ENCODE measurements around the gene FOXD2.
"Not testable (repeated sequence)": the region's sequence is repeated elsewhere in the genome, so short reads cannot be mapped to it uniquely, and the experiment has no call there.

FOXD2 gene

DNA sequence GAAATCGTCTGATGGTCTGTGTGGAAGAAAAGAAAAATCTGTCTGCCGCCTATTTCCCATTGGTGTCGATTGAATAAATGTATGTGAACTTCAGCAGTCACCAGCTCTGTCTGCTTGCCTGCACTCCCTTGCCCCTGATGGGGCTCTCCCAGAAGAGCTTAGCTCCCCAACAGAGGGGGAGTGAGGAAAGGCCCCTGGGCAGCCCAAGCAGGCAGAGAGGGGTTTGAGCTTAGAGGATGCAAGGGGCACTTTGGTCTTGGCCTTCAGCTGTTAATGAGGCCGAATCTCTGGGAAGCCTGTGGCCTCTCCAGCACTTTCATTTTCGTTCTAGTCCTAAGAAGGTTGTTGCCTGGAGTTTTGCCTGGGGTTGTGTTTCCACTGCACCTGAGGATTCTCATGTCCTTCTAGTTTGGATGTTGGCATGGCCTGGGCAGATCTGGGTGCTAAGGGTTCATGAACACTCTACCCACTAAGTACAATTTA lies 2.8 kb downstream of the FOXD2 start:
- DNase-seq (ENCODE audit: low read depth): no peak

DNA sequence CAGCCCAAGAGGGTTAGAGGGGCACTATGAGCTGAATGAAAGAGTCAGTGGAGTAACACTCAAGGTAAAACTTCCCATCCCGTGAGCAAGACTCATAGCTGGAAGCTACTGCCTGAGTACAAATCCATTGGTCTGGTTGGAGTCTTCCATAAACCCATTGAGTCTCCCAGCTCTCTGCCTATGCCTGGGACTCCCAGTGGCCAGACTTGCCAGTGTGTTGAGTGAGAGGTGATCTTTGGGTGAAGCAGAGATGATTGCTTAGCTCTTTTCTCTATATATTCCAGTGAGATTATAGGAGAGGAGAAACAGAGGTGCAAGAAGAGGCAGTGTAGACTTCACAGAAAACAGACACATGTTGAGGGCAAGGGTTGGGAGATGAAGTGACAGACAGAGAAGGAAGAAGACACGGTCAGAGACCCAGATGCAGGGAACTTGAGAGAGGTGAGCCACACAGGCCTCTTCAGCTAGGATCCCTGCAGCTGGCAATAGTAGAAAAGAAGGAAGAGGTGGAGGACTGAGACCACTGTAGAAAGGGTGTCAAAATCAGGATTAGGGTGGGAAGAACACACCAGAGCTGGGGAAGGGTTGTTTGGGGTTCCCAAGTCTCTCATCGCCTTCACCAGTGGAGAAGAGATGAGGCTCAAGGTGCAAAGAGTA lies 3.7 kb downstream of the FOXD2 start:
- no peak for DNase-seq (ENCODE audit: low read depth)

DNA sequence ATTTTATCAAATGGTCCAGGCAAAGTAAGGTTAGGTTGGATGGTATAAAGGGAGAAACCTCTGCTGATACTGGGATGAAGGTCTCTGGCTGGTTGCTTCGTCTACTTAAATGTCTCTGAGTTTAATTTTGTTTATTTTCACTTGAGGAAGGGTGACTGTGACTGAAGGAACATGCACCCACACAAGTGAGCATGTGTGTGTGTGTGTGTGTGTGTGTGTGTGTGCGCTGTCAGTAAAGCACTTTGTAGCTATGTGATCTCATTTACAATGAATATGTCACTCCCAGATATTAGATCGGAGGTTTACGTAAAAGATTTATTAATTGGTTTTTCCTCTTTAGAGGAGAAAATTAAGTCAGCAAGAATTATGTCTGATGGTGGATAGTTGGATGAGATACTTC lies 4.4 kb downstream of the FOXD2 start:
- no peak for DNase-seq (ENCODE audit: low read depth)

DNA sequence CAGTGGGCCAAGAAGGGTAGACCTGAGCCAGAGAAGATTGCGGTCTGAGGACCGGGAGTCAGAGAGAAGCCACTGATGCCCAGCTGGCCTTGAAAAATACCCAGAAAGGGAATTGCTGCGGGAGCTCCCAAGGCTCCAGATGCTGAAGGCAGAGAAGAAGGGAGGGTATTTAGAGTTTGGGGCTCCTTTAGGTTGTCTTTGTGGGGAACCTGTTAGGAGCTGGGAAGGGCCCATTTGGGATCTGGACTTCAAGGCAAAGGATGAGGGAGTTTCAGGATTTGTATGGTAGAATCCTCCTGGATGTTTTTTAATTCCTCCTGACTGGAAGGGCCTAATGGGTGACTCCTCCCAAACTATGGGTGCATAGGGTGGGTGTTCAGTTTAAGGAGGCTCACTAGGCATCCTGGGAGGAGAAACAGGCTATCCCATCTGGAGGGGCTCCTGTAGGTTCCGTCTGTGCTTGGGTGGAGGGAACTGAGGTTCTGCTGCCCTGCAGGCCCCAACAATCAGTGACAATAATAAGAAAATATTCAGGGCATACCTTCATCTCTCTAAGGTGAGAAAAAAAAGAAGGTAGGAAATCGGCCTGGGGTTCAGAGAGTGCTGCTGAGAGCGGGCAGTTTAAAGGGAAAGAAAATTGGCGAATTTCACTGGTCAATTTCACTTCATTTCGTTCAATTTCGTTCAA lies 5.1 kb downstream of the FOXD2 start:
- no peak for DNase-seq (ENCODE audit: low read depth)

DNA sequence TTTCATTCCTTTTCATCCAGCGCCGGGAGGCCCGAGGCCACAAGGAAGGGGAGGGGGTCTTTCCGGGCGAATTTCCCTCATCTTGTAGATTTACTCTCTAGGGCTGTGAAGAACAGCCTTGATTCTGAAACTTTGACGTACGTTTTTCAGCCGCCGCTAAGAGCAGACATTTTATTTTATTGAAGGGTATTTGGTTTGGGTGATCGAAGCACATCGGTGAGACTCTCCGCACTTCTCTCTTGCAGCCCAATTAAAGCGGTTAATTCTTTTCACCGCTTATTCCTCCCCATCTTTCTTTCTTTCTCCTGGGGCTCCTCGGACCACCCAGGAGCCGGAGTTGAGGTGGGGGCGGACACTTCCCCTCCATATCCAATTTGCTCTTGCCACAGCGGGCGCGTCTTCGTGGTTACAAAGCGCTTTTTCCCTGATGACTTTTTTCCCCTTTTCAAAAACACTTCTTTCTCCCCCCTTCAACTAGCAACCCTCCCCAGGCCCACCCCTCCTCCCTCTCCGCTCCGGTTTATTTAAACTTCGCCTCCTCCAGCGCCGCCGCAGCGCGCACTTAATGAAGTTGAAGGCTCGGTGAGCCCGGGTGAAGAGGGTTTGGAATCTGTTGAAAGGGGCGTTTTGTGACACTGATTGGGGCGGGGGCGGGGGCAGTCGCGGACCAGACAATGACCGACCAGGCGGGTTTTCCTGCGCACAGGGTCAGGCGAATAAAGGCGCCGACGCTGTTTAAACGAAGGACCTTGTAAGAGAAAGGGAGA lies 5.9 kb downstream of the FOXD2 start:
- DNase-seq (ENCODE audit: low read depth): no peak

DNA sequence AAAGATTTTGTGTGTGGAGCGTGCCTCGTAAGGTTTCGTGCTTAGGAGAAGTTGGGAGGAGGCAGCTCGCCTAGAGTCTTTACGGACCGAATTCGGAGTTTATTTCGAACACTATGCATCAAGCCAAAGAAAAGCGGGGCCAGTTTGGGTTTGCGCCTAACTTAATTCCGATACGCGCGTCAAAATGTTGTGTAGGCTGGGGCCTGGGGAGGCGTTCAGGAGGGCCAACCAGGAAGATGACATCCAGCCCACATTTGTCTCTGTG lies 6.4 kb downstream of the FOXD2 start:
- DNase-seq (ENCODE audit: low read depth): no peak

DNA sequence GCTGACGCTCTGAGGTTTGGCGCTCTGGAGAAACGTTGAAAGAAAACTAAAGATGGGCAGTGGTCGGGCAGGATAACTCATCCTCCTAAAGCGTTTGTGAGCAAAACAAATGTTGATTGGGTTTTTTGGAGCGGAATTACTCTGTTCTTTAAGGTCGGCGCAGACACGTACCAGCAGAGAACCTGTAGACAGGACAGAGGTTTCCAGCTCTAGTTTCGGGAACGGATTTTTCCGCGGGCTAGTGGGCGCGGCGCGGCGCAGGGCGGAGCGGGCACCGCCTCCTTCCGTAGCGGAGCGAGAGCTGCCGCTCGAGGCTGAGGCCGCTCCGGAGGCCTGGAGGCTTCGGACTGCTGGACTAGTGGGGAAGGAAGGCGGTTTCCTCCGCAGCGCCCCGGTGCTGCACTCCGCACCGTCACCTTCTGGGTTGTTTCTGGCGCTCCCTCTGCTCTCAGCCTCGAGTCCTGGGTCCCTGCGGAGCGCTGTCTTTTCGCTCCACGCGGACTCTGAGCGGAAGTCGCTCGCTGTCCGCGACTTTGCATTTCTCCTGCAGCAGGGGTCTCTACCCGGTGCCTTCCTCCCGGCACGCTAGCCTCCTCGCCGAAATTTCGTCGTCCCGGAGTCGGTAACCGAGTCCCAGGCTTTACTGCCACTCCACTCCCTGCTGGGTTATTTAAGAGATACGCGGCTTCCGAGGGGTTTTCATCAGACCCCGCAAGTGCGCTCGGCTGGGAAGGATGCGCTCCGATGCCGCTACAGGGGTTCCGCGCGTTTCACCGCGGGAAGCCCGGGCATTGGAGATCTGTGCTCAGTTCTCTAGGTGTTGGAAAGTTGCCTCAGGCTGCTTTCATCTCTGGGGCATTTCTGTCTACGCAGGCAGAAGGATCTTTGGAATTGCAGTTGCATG lies 7.0 kb downstream of the FOXD2 start:
- DNase-seq (ENCODE audit: low read depth): no peak

DNA sequence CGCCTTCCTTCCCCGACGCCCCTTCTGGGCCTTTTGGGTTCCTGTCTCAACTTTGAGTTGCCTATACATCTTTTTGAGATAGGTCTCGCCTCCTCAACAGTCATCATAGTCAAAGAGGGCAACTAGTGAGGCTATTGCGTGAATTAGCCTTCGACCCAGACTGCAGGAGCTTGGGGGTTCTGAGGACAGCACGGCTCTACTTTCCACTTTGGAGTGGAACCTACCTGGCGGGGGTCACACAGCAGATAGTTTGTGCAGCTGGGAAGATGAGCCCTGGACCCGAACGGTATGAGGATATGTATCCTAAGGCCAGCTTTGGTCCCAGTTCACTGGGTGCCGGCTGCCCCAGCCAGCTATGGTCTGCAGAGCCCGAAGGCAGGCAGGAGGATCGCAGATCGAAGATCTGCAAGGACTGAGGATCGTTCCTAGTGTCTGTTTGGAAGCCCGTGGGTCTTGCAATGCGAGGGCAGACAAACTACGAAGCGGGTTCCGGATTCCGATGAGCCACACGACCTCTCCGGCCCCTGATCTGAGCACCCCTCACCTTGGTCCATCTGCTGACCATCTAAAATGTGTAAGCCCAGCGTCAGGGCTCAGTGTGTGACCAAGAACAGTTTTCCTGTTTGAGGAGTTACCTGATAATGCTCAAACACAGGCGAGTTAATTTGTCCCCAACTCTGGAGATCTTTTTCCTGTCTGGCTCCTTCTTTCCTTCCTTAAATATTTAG lies 8.1 kb downstream of the FOXD2 start:
- no peak for DNase-seq (ENCODE audit: low read depth)

- no peak for DNase-seq (ENCODE audit: low read depth)
These were observed 10.8 kb downstream of the FOXD2 start for GRCh38 chr1:47448462-47449222.

DNA sequence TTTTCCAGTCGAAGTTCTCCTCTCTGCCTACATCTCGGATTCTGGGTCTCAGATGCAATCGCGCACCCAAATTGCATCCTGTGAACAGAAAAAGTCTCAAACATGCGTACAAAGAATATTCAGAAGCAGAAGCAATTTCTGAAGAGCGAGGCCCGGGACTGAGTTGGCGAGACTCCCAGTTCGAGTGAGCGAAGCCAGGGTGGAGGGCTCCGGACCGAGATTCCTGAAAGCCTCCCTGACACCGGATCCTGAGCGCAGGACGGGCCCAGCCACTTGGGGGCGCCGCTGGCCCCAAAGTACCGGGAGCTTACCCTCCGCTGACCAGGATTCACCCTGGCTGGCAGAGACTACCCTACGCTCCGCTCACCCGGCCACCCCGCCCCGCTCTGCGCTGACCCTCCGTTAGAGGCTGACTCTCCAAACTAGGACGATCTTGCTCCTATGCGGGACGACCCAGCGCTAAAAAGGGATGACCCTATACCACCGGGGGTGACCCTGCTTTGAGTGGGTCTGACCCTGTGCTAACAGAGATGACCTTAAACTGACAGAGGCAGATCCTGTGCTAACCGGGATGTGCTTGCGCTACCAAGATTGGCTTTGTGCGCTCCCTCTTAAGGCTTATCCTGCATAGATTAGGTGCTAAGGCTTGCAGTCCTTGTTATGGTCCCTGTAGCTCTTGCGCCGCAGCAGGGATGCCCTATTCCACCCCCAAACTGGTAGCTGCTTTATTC lies 12.1 kb downstream of the FOXD2 start:
- DNase-seq (ENCODE audit: low read depth): no peak

GRCh38 chr1:47450606-47451005 lies 12.8 kb downstream of the FOXD2 start:
- DNase-seq (ENCODE audit: low read depth): no peak

- no peak for DNase-seq (ENCODE audit: low read depth)
These were observed 14.6 kb downstream of the FOXD2 start for GRCh38 chr1:47452426-47452825.

DNA sequence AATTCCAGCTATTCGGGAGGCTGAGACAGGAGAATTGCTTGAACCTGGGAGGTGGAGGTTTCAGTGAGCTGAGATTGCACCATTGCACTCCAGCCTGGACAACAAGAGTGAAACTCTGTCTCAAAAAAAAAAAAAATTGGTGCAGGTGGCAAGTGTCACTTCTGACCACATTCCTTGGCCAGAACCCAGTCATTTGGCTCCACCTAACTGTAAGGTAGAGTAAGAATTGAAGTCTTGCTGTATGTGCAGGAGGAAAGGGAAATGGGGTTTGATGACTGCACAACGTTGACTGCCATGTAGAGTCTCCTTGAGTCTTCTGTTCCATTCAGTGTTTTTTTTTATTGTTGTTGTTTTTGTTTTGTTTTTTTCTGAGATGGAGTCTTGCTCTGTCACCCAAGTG lies 16.1 kb downstream of the FOXD2 start:
- not testable (repeated sequence) for DNase-seq (ENCODE audit: low read depth)

DNA sequence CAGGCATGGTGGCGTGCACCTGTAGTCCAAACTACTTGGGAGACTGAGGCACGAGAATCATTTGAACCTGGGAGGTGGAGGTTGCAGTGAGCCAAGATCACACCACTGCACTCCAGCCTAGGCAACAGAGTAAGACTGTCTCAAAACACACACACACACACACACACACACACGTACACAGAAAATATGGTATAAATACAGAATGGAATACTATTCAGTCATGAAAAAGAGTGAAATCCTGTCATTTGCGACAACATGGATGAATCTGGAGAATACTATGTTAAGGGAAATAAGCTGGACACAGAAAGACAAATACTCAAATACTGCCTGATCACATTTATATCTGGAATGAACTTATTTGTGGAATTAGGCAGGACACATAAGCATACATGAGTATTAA lies 18.4 kb downstream of the FOXD2 start:
- no peak for DNase-seq (ENCODE audit: low read depth)

DNA sequence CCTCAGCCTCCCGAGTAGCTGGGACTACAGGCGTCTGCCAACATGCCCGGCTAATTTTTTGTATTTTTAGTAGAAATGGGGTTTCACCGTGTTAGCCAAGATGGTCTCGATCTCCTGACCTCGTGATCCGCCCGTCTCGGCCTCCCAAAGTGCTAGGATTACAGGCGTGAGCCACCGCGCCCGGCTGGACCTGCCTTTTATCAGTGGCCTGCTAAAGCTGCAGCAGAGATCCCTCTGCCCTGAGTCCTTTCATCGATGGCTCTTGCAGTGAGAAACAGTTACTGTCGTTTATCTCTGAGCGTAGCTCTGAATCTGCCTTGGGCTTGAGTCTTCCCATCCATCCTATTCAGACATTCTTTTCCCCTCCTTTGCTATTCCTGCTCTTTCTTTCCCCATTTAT lies 19.7 kb downstream of the FOXD2 start:
- DNase-seq (ENCODE audit: low read depth): not testable (repeated sequence)

GRCh38 chr1:47459253-47459788 lies 21.5 kb downstream of the FOXD2 start:
- no peak for DNase-seq (ENCODE audit: low read depth)

DNA sequence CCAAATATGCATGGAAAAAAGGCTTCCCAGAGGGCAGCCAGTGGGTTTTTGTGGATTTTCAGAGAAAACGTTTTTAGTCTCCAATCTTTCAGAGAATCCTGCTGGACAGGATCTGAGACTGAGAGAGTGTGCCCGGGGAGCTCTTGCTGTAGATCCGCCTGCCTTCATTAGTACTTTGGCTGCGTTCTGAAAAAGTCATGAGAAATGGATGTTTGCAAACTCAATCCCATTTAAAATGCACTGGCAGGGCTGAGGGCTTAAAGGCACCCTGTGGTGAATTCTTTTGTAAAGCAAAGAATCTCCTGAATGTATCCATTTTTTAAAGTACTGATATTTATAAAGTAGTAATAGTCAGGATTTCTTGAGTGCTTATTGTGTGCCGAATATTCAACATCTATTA lies 22.2 kb downstream of the FOXD2 start:
- DNase-seq (ENCODE audit: low read depth): no peak

DNA sequence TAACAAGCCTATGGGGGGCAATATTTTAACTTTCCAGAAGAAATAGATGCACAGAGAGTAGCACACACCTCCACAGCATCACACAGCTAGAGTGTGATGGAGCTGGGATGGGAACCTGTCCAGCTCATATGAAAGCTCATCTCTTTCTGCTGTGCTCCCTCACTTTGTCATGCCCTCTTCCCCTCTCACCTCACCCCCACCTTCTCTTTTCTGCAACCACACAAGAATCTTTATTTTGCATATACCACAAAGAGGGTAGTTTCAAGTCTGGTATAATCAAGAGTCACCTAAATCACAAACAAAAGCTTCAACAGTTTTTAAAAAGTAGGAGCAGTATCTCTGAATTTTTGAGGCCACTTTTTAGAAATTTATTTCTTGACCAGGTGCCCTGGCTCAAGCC lies 22.6 kb downstream of the FOXD2 start:
- DNase-seq (ENCODE audit: low read depth): no peak

DNA sequence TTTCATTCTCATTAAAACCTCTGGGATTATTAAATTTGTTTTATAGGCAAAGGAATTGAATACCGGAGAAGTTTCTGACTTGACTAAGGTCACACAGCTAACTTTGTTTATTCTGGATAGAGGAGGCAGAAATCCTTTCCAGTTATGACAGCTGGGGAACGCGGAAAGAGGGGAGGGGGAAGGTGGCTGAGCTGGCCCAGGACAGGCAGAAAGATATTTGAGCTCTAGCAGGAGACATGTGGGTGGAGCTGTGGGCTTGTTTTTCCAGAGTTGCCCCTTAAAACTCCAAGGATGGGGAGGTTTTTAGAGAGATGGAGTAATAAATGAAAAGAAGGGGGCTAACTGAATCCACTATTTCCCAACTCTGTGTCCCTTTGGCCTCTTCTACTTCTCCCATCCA lies 27.8 kb downstream of the FOXD2 start:
- DNase-seq (ENCODE audit: low read depth): no peak

Measured in HS-27A (cell line).